Measurements from ENCODE around the gene GABRD.

GABRD gene

GRCh38 chr1:2053784-2054376, 34.7 kb downstream of the GABRD start:
- no peak for DNase-seq (ENCODE audit: low read depth in 2 of 2)

- DNase-seq (ENCODE audit: low read depth in 2 of 2), result no peak
Measured at GRCh38 chr1:2054560-2054959, 35.4 kb downstream of the GABRD start.

GRCh38 chr1:2055911-2056575, 36.9 kb downstream of the GABRD start:
- DNase-seq (ENCODE audit: low read depth in 2 of 2), result no peak

- no peak for DNase-seq (ENCODE audit: low read depth in 2 of 2)
Measured at GRCh38 chr1:2056955-2057590, 37.9 kb downstream of the GABRD start.

GRCh38 chr1:2059290-2059953, 40.3 kb downstream of the GABRD start:
- DNase-seq (ENCODE audit: low read depth in 2 of 2), result no peak

- no peak for DNase-seq (ENCODE audit: low read depth in 2 of 2)
Measured at GRCh38 chr1:2060072-2060471, 40.9 kb downstream of the GABRD start.

GRCh38 chr1:2060535-2060934, 41.4 kb downstream of the GABRD start:
- no peak for DNase-seq (ENCODE audit: low read depth in 2 of 2)

GRCh38 chr1:2061065-2061778, 42.1 kb downstream of the GABRD start:
- DNase-seq (ENCODE audit: low read depth in 2 of 2), result no peak

GRCh38 chr1:2065699-2066098, 46.6 kb downstream of the GABRD start:
- DNase-seq (ENCODE audit: low read depth in 2 of 2), result no peak

- DNase-seq (ENCODE audit: low read depth in 2 of 2), result no peak
Measured at GRCh38 chr1:2067393-2067792, 48.2 kb downstream of the GABRD start.

GRCh38 chr1:2067981-2068380, 48.8 kb downstream of the GABRD start:
- no peak for DNase-seq (ENCODE audit: low read depth in 2 of 2)

GRCh38 chr1:2068951-2069350, 49.8 kb downstream of the GABRD start:
- DNase-seq (ENCODE audit: low read depth in 2 of 2), result no peak

- no peak for DNase-seq (ENCODE audit: low read depth in 2 of 2)
Measured at GRCh38 chr1:2070016-2070415, 50.9 kb downstream of the GABRD start.

- DNase-seq (ENCODE audit: low read depth in 2 of 2), result no peak
Measured at GRCh38 chr1:2070800-2071530, 51.8 kb downstream of the GABRD start.

- DNase-seq (ENCODE audit: low read depth in 2 of 2), result no peak
Measured at GRCh38 chr1:2072109-2072806, 53.1 kb downstream of the GABRD start.

- DNase-seq (ENCODE audit: low read depth in 2 of 2), result no peak
Measured at GRCh38 chr1:2072891-2073290, 53.7 kb downstream of the GABRD start.

- no peak for DNase-seq (ENCODE audit: low read depth in 2 of 2)
Measured at GRCh38 chr1:2073382-2074230, 54.5 kb downstream of the GABRD start.

GRCh38 chr1:2074396-2074795, 55.3 kb downstream of the GABRD start:
- DNase-seq (ENCODE audit: low read depth in 2 of 2), result no peak

- no peak for DNase-seq (ENCODE audit: low read depth in 2 of 2)
Measured at GRCh38 chr1:2074944-2075740, 56.0 kb downstream of the GABRD start.
